Activated CD4-positive, alpha-beta T cell treated with anti-CD3 and anti-CD28 coated beads for 36 hours (primary cell): ENCODE data around the gene CTPS2. TPM values are rescaled to one million over a fixed set of nuclear protein-coding genes. Genes with fewer than 3 reads are reported as not detected.

Experiments used
- ATAC-seq: fragments of 200-7000 bp; cut with Tn5 transposase; one replicate; pipeline ENCODE4 v1.10.0; 2021; ENCODE audit warnings: mild to moderate bottlenecking, moderate library complexity
- CTCF ChIA-PET: fragments of 350-600 bp; sonication (Branson Sonifier 250); formaldehyde crosslinking; loops from one replicate; lab custom pipeline; 2021; ENCODE audit warnings: antibody characterized with exemption; lab: Charles Lee
- POLR2A ChIA-PET: fragments of 350-600 bp; sonication (Branson Sonifier 250); formaldehyde crosslinking; loops from one replicate; lab custom pipeline; 2021; ENCODE audit warnings: antibody characterized with exemption, inconsistent platforms; lab: Charles Lee
- DNase-seq: peaks from one replicate; pipeline ENCODE4 v3.0.0-alpha.2; 2020
- H3K27ac Mint-ChIP-seq: one replicate; pipeline ENCODE4 v1.8.0; 2021; ENCODE audit warnings: mixed read lengths
- H3K27me3 Mint-ChIP-seq: one replicate; pipeline ENCODE4 v1.8.0; 2021; ENCODE audit warnings: mixed read lengths
- H3K36me3 Mint-ChIP-seq: one replicate; pipeline ENCODE4 v1.8.0; 2021; ENCODE audit warnings: low read depth, mixed read lengths
- H3K4me1 Mint-ChIP-seq: one replicate; pipeline ENCODE4 v1.8.0; 2021; ENCODE audit warnings: mixed read lengths
- H3K4me3 Mint-ChIP-seq: one replicate; pipeline ENCODE4 v1.8.0; 2021; ENCODE audit warnings: mild to moderate bottlenecking, moderate library complexity, mixed read lengths
- H3K9me3 Mint-ChIP-seq: one replicate; pipeline ENCODE4 v1.8.0; 2021; ENCODE audit warnings: low read depth, mixed read lengths
- intact Hi-C, 2 experiments: fragments of 100-400 bp; cut with DNase I in 1 of 2; cut with micrococcal nuclease in 1 of 2; formaldehyde crosslinking; loops; one replicate each; pipeline versions ENCODE4 v1.14.2 to v1.15.1; 2022 to 2024; cut with DNase I, micrococcal nuclease
- total RNA-seq, 2 experiments: library from RNA; stranded (reverse); gene quantifications; one replicate each; pipeline ENCODE4 v1.2.3, GENCODE V29; 2021

CTPS2 gene
- total RNA-seq, 2 experiments from 2014 or later = 6.8 to 7.2 TPM

- no peak overlapping the region for H3K4me3 Mint-ChIP-seq
- H3K36me3 Mint-ChIP-seq = no peaks in the 10 kb centered on the region
- no peaks in the 10 kb centered on the region for H3K9me3 Mint-ChIP-seq
- POLR2A ChIA-PET = no interaction called here
- CTCF ChIA-PET = interaction anchor here (0.7 kb wide), 1 partner anchor 29 kb away, joined by 3 read pairs; no protein-coding TSS in a partner anchor
- H3K27ac Mint-ChIP-seq = no peak overlapping the region
- no peaks in the 10 kb centered on the region for H3K27me3 Mint-ChIP-seq
- no peak for ATAC-seq
- H3K4me1 Mint-ChIP-seq = no peaks in the 10 kb centered on the region
- intact Hi-C loops = no loop called here
- no peak for DNase-seq
These were observed 59.0 kb downstream of the CTPS2 start for GRCh38 chrX:16653424-16653823.

GRCh38 chrX:16651391-16652024 is 61.0 kb downstream of the CTPS2 start:
- Mint-ChIP-seq H3K27ac (no peak overlapping the region), H3K4me1 (no peaks in the 10 kb centered on the region), H3K36me3 (no peaks in the 10 kb centered on the region), H3K9me3 (no peaks in the 10 kb centered on the region), H3K4me3 (no peak overlapping the region), H3K27me3 (no peaks in the 10 kb centered on the region)
- CTCF ChIA-PET = interaction anchor here (0.7 kb wide), 1 partner anchor 190 kb away, joined by 3 read pairs; no protein-coding TSS in a partner anchor
- POLR2A ChIA-PET = no interaction called here
- DNase-seq (no peak), ATAC-seq (no peak)
- intact Hi-C loops = no loop called here

DNA sequence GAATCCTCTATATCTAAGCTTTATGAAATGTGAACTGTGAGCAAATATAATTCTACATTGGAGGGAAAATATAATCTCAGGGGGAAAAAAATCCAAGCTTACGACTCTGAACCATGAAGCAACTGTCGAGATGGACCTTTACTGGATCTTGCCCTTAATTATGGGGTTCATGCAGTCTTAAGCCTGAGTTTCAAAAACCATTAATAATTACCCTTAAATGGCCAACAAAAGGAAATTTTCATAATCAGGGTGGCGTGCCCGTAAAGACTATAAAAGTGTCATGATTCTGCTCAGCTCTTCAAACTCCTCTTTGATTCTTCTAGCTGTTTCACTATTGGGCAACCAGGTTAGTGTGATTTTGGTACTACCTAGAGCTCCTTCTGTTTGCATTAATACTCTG is 62.6 kb downstream of the CTPS2 start, which contains the start of gene S100G:
Gene S100G (plus strand): TSS at position 301 of the 400 bp plus-strand sequence. CDS start 849 bp downstream, outside the sequence.
- H3K36me3 Mint-ChIP-seq = no peaks in the 10 kb centered on the region
- intact Hi-C loops = no loop called here
- ChIA-PET CTCF (no interaction called here), POLR2A (no interaction called here)
- H3K4me1 Mint-ChIP-seq = no peaks in the 10 kb centered on the region
- H3K27me3 Mint-ChIP-seq = no peaks in the 10 kb centered on the region
- H3K27ac Mint-ChIP-seq = no peak within 1 kb of the TSS
- DNase-seq = no peak
- no peak for ATAC-seq
- H3K9me3 Mint-ChIP-seq = no peaks in the 10 kb centered on the region
- H3K4me3 Mint-ChIP-seq = no peak within 1 kb of the TSS

DNA sequence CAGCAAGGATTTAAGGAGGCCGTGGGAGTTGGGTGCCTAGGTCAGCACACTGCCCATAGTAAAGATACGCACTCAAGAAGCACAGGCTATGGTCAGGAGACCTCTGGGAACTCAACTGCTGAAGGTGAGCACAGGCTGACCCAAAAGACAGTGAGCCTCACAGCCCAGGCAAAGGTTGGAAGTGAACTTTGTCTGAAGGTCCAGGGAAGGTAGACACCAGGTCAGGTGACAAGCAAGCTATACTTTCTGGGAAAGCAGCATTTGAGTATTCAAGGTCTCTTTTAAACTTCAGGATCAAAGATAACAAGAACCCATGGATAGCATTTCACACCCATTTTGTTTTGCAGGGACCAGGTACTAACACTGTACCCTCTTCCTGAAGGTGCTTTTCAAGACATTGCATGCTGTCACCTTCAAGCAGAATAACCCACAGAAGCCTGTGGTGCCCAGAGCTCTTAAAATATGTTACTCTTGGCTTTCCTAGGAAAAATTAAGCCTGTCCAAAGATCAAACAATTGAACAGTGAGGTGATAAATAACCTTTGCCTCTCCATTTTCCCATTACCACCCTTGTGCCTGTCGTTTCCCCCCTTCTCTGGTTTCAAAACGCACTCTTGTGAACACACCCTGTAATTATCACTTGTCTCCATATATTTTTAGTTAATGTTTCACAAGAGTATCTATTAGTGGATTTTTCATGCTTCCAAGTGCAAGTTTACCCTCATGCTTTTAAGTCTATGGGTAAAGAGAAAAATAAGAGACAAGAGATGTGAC is 65.9 kb downstream of the CTPS2 start:
- H3K4me3 Mint-ChIP-seq = no peak overlapping the region
- ChIA-PET POLR2A (no interaction called here), CTCF (no interaction called here)
- H3K27me3 Mint-ChIP-seq = no peaks in the 10 kb centered on the region
- no peak overlapping the region for H3K27ac Mint-ChIP-seq
- no peak for DNase-seq
- H3K4me1 Mint-ChIP-seq = no peaks in the 10 kb centered on the region
- intact Hi-C loops = no loop called here
- peaks cover 2% of the 10 kb centered on the region for H3K36me3 Mint-ChIP-seq
- no peaks in the 10 kb centered on the region for H3K9me3 Mint-ChIP-seq
- no peak for ATAC-seq

DNA sequence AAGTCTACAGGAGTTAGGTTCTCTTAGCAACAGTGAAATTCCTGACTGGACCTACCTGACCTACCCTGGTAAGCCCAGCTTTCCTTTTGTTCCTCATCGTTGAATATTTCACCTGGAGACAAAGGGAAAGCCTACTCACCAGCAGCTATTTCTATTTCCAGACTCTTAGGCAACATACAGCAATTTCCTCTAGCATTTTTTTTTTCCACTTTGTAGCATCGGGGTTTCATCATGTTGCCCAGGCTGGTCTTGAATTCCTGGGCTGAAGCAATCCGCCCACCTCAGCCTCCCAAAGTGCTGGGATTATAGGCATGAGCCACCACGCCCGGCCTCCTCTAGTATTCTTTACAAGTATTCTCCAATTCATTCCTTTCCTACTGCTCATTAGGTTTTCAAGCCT is 69.3 kb downstream of the CTPS2 start:
- Mint-ChIP-seq H3K9me3 (no peaks in the 10 kb centered on the region), H3K27me3 (no peaks in the 10 kb centered on the region), H3K4me1 (no peaks in the 10 kb centered on the region), H3K36me3 (peaks cover 5% of the 10 kb centered on the region), H3K4me3 (no peak overlapping the region), H3K27ac (no peak overlapping the region)
- ChIA-PET CTCF (no interaction called here), POLR2A (no interaction called here)
- intact Hi-C loops = no loop called here
- no peak for ATAC-seq
- no peak for DNase-seq

DNA sequence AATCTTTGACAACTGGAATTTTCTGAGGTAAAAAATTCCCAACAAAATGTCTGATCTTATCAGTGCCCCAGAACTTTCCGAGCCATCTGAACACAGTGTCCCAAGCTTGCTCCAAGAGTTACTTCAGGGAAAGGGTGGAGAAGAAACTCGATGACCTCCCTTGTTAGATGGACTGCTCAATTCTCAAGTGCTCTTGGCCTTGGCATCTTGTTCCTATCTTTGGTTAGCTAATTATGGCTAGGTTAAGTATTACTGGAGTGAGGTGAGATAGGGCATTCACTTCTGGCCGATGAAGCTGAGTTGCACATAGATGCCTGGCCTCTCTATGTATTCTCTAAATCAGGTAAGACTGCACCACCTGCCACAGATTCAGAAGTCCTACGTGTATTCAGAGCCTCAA is 71.6 kb downstream of the CTPS2 start:
- Mint-ChIP-seq H3K36me3 (peaks cover 5% of the 10 kb centered on the region), H3K4me3 (no peak overlapping the region), H3K9me3 (no peaks in the 10 kb centered on the region), H3K27me3 (no peaks in the 10 kb centered on the region), H3K4me1 (no peaks in the 10 kb centered on the region), H3K27ac (no peak overlapping the region)
- ChIA-PET CTCF (interaction anchor here (0.5 kb wide), 1 partner anchor 21 kb away, joined by 3 read pairs; no protein-coding TSS in a partner anchor), POLR2A (no interaction called here)
- intact Hi-C loops = no loop called here
- ATAC-seq (no peak), DNase-seq (no peak)

DNA sequence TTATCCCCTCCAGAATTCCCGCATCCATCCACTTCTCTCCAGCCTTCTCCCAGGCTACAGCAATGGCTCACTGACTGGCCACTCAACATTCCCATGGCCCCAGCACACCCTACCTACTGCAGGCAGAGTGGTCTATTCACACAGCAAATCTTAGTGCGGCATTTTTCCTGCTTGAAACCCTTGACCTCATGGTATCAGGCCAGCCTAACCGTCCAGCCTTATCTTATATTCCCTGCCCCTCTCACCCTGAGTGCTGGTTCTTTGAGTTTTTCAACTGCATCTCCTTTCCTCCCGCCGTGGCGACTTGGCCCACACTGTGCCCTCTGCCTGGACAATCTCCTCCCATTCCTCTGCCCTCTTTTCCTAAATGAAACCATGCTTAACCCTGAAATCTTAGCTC is 72.5 kb downstream of the CTPS2 start:
- no peak for DNase-seq
- ChIA-PET POLR2A (no interaction called here), CTCF (no interaction called here)
- no peak for ATAC-seq
- intact Hi-C loops = no loop called here
- no peaks in the 10 kb centered on the region for H3K4me1 Mint-ChIP-seq
- no peaks in the 10 kb centered on the region for H3K27me3 Mint-ChIP-seq
- no peak overlapping the region for H3K4me3 Mint-ChIP-seq
- H3K27ac Mint-ChIP-seq = no peak overlapping the region
- H3K36me3 Mint-ChIP-seq = peaks cover 5% of the 10 kb centered on the region
- H3K9me3 Mint-ChIP-seq = no peaks in the 10 kb centered on the region

DNA sequence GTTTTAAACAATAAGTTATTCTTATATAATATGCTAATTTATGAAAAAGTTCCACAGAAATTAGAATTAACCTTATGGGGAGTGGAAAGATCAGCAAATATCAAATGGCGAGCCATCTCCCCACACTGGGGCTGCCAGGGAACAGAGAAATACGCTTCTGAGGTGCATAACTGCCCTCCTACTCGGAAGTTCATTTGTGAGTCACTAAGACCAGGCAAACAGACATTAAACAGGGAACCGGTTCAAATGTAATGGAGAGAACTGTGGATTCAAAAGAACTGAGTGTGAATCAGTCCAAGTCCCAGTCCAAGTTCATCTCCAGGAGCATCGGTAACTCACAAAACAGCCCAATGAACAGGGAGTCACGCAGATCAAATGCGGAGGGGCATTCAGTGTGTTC is 73.9 kb downstream of the CTPS2 start:
- Mint-ChIP-seq H3K9me3 (no peaks in the 10 kb centered on the region), H3K36me3 (peaks cover 5% of the 10 kb centered on the region), H3K27me3 (no peaks in the 10 kb centered on the region), H3K4me1 (peaks cover 4% of the 10 kb centered on the region), H3K4me3 (no peak overlapping the region), H3K27ac (no peak overlapping the region)
- intact Hi-C loops = no loop called here
- CTCF ChIA-PET = no interaction called here
- DNase-seq (no peak), ATAC-seq (no peak)
- POLR2A ChIA-PET = no interaction called here

- ChIA-PET POLR2A (no interaction called here), CTCF (no interaction called here)
- Mint-ChIP-seq H3K4me1 (peaks cover 4% of the 10 kb centered on the region), H3K4me3 (no peak overlapping the region), H3K27ac (no peak overlapping the region), H3K9me3 (no peaks in the 10 kb centered on the region), H3K36me3 (peaks cover 5% of the 10 kb centered on the region), H3K27me3 (no peaks in the 10 kb centered on the region)
- intact Hi-C loops = no loop called here
- DNase-seq = no peak
- no peak for ATAC-seq
These were observed 76.9 kb downstream of the CTPS2 start for GRCh38 chrX:16635596-16635995.

GRCh38 chrX:16635040-16635439 is 77.4 kb downstream of the CTPS2 start:
- Mint-ChIP-seq H3K27ac (no peak overlapping the region), H3K4me1 (peaks cover 4% of the 10 kb centered on the region), H3K36me3 (peaks cover 5% of the 10 kb centered on the region), H3K9me3 (no peaks in the 10 kb centered on the region), H3K4me3 (no peak overlapping the region), H3K27me3 (no peaks in the 10 kb centered on the region)
- ATAC-seq (no peak), DNase-seq (no peak)
- CTCF ChIA-PET = no interaction called here
- POLR2A ChIA-PET = no interaction called here
- intact Hi-C loops = no loop called here

- no peak for ATAC-seq
These were observed 78.7 kb downstream of the CTPS2 start for GRCh38 chrX:16633754-16634153.

GRCh38 chrX:16629909-16630308 is 82.6 kb downstream of the CTPS2 start:
- no peak overlapping the region for H3K27ac Mint-ChIP-seq
- H3K4me3 Mint-ChIP-seq = no peak overlapping the region
- no peaks in the 10 kb centered on the region for H3K9me3 Mint-ChIP-seq
- peaks cover 4% of the 10 kb centered on the region for H3K4me1 Mint-ChIP-seq
- ATAC-seq = no peak
- ChIA-PET CTCF (no interaction called here), POLR2A (no interaction called here)
- peaks cover 1% of the 10 kb centered on the region for H3K36me3 Mint-ChIP-seq
- intact Hi-C loops = no loop called here
- H3K27me3 Mint-ChIP-seq = no peaks in the 10 kb centered on the region
- no peak for DNase-seq

More at GRCh38 chrX:16633754-16634153, 78.7 kb downstream of the CTPS2 start:
- peaks cover 4% of the 10 kb centered on the region for H3K4me1 Mint-ChIP-seq
- no peak for DNase-seq
- H3K27me3 Mint-ChIP-seq = no peaks in the 10 kb centered on the region
- intact Hi-C loops = no loop called here
- no peaks in the 10 kb centered on the region for H3K9me3 Mint-ChIP-seq
- CTCF ChIA-PET = no interaction called here
- peaks cover 5% of the 10 kb centered on the region for H3K36me3 Mint-ChIP-seq
- H3K4me3 Mint-ChIP-seq = no peak overlapping the region
- no peak overlapping the region for H3K27ac Mint-ChIP-seq
- POLR2A ChIA-PET = no interaction called here
